ENCODE results near the gene INTU. TPM values are rescaled to one million over a fixed set of nuclear protein-coding genes. Genes with fewer than 3 reads are reported as not detected.
"Not testable (repeated sequence)": the region's sequence is repeated elsewhere in the genome, so short reads cannot be mapped to it uniquely, and the experiment has no call there.

INTU gene
- total RNA-seq, 1 donor from 2014 or later = 12.0 TPM

- DNase-seq (ENCODE audit: low read depth) = no peak
These were observed 11.0 kb downstream of the INTU start for GRCh38 chr4:127643791-127644190.

- no peak for DNase-seq (ENCODE audit: low read depth)
These were observed 15.3 kb downstream of the INTU start for GRCh38 chr4:127648061-127648460.

GRCh38 chr4:127655590-127655989 lies 22.8 kb downstream of the INTU start:
- not testable (repeated sequence) for DNase-seq (ENCODE audit: low read depth)

- no peak for DNase-seq (ENCODE audit: low read depth)
These were observed 23.4 kb downstream of the INTU start for GRCh38 chr4:127656047-127656680.

GRCh38 chr4:127660284-127660885 lies 27.6 kb downstream of the INTU start:
- peak; percentile 5 for DNase-seq (ENCODE audit: low read depth)

GRCh38 chr4:127667116-127667515 lies 34.4 kb downstream of the INTU start:
- DNase-seq (ENCODE audit: low read depth) = no peak

- no peak for DNase-seq (ENCODE audit: low read depth)
These were observed 35.0 kb downstream of the INTU start for GRCh38 chr4:127667772-127668171.

- peak; percentile 23 for DNase-seq (ENCODE audit: low read depth)
These were observed 36.0 kb downstream of the INTU start for GRCh38 chr4:127668770-127669169.

- DNase-seq (ENCODE audit: low read depth) = no peak
These were observed 36.9 kb downstream of the INTU start for GRCh38 chr4:127669691-127670090.

- no peak for DNase-seq (ENCODE audit: low read depth)
These were observed 39.4 kb downstream of the INTU start for GRCh38 chr4:127672111-127672510.

- DNase-seq (ENCODE audit: low read depth) = peak; percentile 26
These were observed 52.5 kb downstream of the INTU start for GRCh38 chr4:127685292-127685691.

GRCh38 chr4:127686658-127687057 lies 53.9 kb downstream of the INTU start:
- DNase-seq (ENCODE audit: low read depth) = peak; percentile 52

GRCh38 chr4:127687580-127687979 lies 54.8 kb downstream of the INTU start:
- no peak for DNase-seq (ENCODE audit: low read depth)

- peak; percentile 67 for DNase-seq (ENCODE audit: low read depth)
These were observed 66.0 kb downstream of the INTU start for GRCh38 chr4:127698789-127699200.

- peak; percentile 97 for DNase-seq (ENCODE audit: low read depth)
These were observed 76.2 kb downstream of the INTU start for GRCh38 chr4:127708985-127709384.

- peak; percentile 54 for DNase-seq (ENCODE audit: low read depth)
These were observed 76.7 kb downstream of the INTU start for GRCh38 chr4:127709456-127709855.

GRCh38 chr4:127730142-127730913 lies 97.6 kb downstream of the INTU start, which contains the start of gene SLC25A31:
Gene SLC25A31, plus strand, starts transcription at chr4:127730400. Its CDS starts 146 bp downstream, at chr4:127730546.
- no peak for DNase-seq (ENCODE audit: low read depth)

- DNase-seq (ENCODE audit: low read depth) = no peak
These were observed 98.6 kb downstream of the INTU start for GRCh38 chr4:127731406-127731805.

- DNase-seq (ENCODE audit: low read depth) = peak; percentile 51
These were observed 100.0 kb downstream of the INTU start for GRCh38 chr4:127732623-127733328.

- no peak for DNase-seq (ENCODE audit: low read depth)
These were observed 102.2 kb downstream of the INTU start for GRCh38 chr4:127734976-127735375.

- DNase-seq (ENCODE audit: low read depth) = no peak
These were observed 104.5 kb downstream of the INTU start for GRCh38 chr4:127737295-127737694.

GRCh38 chr4:127741247-127741646 lies 108.5 kb downstream of the INTU start:
- no peak for DNase-seq (ENCODE audit: low read depth)
